SU-DHL-6 (cell line): ENCODE results near the gene TBC1D19.

Experiments
- H2AFZ ChIP-seq: fragments of 200-600 bp; sonication (generic); 2 replicates; pipeline ENCODE4 v1.6.1; 2014; ENCODE audit warnings: low read depth, mild to moderate bottlenecking, moderate library complexity, mixed read lengths, antibody characterized with exemption, low read length; ENCODE audit not compliant: severe bottlenecking
- H3F3A ChIP-seq: fragments of 200-600 bp; shearing (Covaris generic); 2 replicates; pipeline ENCODE4 v1.6.0; 2016; ENCODE audit warnings: antibody characterized with exemption, mild to moderate bottlenecking; ENCODE audit not compliant: insufficient read depth
- H3K27ac ChIP-seq: fragments of 200-600 bp; sonication (generic); 2 replicates; pipeline ENCODE4 v1.5.1; 2016; ENCODE audit warnings: low read depth, mild to moderate bottlenecking, low read length, moderate library complexity, mixed read lengths
- H3K27me3 ChIP-seq: fragments of 200-600 bp; sonication (generic), shearing (Covaris generic); 2 replicates; pipeline ENCODE4 v1.6.0; 2014; ENCODE audit warnings: mild to moderate bottlenecking, low read length
- H3K36me3 ChIP-seq: fragments of 200-600 bp; sonication (generic); 2 replicates; pipeline ENCODE4 v1.6.1; 2014; ENCODE audit warnings: mild to moderate bottlenecking, low read length, mixed read lengths
- H3K4me2 ChIP-seq: fragments of 300-600, 200-600 bp; shearing (Covaris generic), sonication (generic); 2 replicates; pipeline ENCODE4 v1.6.0; 2014; ENCODE audit warnings: low read length, low read depth, mild to moderate bottlenecking; ENCODE audit not compliant: poor library complexity, severe bottlenecking
- H3K4me3 ChIP-seq: fragments of 200-600 bp; sonication (generic); 2 replicates; pipeline ENCODE4 v1.5.1; 2014; ENCODE audit warnings: antibody characterized with exemption, low read length, mild to moderate bottlenecking, mixed read lengths; ENCODE audit not compliant: insufficient read depth, poor library complexity, severe bottlenecking
- H3K79me2 ChIP-seq: fragments of 200-600 bp; sonication (generic); 2 replicates; pipeline ENCODE4 v1.6.1; 2014; ENCODE audit warnings: mild to moderate bottlenecking, low read length, moderate library complexity; ENCODE audit not compliant: insufficient read depth
- H3K9ac ChIP-seq: fragments of 200-600 bp; sonication (generic); 2 replicates; pipeline ENCODE4 v1.7.0; 2014; ENCODE audit warnings: mild to moderate bottlenecking, low read length
- H3K9me2 ChIP-seq: fragments of 200-600 bp; sonication (generic); replicated peaks from 2 replicates; pipeline ENCODE4 v1.6.1; 2014; ENCODE audit warnings: low read length; ENCODE audit not compliant: insufficient read depth
- H3K9me3 ChIP-seq: fragments of 200-600 bp; sonication (generic); 2 replicates; pipeline ENCODE4 v1.6.1; 2014; ENCODE audit warnings: low read length, mixed read lengths; ENCODE audit not compliant: insufficient read depth
- H4K20me1 ChIP-seq: fragments of 200-600 bp; sonication (generic); 2 replicates; pipeline ENCODE4 v1.6.1; 2014; ENCODE audit warnings: low read depth, mild to moderate bottlenecking, antibody characterized with exemption, low read length, moderate library complexity, mixed read lengths
- EZH2phosphoT487 ChIP-seq: fragments of 200-600 bp; sonication (generic), shearing (Covaris generic); conservative IDR thresholded peaks from 2 replicates; pipeline ENCODE4 v1.6.1; 2018; ENCODE audit warnings: mild to moderate bottlenecking, antibody characterized with exemption, low read length, moderate library complexity, mixed read lengths
- TF ChIP-seq, protein P1 (sequence below): fragments of 200-600 bp; sonication (generic); IDR thresholded peaks from one replicate; pipeline ENCODE4 v1.5.1; 2017; ENCODE audit warnings: antibody characterized with exemption, mild to moderate bottlenecking, low read length, moderate library complexity; ENCODE audit not compliant: insufficient read depth, poor library complexity, severe bottlenecking

TBC1D19 gene

DNA sequence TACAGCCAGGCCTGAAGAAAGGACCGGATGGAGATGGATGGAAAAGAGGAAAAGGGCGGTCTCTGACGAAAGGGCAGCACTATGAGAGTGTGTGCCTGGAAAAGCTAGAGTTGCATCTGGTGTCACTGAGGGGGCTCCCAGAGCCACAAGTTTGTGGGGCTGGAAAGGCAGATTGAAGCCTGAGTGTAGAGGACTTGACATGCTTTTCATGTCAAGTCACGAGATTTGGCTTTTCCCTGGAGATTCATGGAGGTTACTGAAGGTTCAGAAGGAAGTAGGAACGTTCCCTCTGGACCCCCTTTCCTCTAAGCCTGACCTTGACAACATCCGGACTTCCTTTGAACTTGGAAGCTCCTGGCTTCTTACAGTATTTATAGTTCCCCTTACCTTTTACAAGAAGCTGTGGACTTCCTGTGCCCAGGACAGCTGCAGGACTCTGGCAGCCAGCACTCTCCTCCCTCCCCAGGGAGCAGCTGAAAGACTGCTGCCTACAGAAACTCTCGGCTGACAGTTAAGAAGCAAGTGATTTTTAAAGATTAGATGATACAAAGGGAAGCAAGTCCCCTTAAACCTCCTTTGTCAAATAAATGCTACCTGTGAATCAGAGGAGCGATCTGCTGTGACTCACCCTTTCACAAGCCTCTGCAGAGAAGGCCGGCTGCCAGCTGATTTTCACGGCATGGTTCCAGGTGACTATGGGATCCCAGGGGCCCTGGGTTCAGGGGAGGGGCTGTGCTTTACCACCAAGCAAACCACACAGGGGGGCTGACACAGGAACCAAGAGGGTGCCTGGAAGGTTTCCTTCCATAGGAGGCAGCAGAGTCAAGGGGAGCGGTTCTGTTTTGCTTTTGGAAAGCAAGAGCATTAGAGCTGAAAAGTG, 203.8 kb downstream of the TBC1D19 start:
- no peaks in the 10 kb centered on the region for H3K79me2 ChIP-seq
- no peaks in the 10 kb centered on the region for H3K27me3 ChIP-seq
- H3K4me3 ChIP-seq = peak overlapping the region; percentile 19
- H3K9me3 ChIP-seq = no peaks in the 10 kb centered on the region
- H3K9ac ChIP-seq = peak overlapping the region; percentile 37
- H2AFZ ChIP-seq = no peak overlapping the region
- no peaks in the 10 kb centered on the region for H3F3A ChIP-seq
- TF ChIP-seq EZH2phosphoT487 = no peak
- TF ChIP-seq, protein P1, sequence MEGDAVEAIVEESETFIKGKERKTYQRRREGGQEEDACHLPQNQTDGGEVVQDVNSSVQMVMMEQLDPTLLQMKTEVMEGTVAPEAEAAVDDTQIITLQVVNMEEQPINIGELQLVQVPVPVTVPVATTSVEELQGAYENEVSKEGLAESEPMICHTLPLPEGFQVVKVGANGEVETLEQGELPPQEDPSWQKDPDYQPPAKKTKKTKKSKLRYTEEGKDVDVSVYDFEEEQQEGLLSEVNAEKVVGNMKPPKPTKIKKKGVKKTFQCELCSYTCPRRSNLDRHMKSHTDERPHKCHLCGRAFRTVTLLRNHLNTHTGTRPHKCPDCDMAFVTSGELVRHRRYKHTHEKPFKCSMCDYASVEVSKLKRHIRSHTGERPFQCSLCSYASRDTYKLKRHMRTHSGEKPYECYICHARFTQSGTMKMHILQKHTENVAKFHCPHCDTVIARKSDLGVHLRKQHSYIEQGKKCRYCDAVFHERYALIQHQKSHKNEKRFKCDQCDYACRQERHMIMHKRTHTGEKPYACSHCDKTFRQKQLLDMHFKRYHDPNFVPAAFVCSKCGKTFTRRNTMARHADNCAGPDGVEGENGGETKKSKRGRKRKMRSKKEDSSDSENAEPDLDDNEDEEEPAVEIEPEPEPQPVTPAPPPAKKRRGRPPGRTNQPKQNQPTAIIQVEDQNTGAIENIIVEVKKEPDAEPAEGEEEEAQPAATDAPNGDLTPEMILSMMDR = peak; percentile 25
- H3K9me2 ChIP-seq = no peaks in the 10 kb centered on the region
- H4K20me1 ChIP-seq = no peaks in the 10 kb centered on the region
- H3K36me3 ChIP-seq = no peaks in the 10 kb centered on the region
- H3K4me2 ChIP-seq = peak overlapping the region; percentile 52
- peak overlapping the region; percentile 47 for H3K27ac ChIP-seq

DNA sequence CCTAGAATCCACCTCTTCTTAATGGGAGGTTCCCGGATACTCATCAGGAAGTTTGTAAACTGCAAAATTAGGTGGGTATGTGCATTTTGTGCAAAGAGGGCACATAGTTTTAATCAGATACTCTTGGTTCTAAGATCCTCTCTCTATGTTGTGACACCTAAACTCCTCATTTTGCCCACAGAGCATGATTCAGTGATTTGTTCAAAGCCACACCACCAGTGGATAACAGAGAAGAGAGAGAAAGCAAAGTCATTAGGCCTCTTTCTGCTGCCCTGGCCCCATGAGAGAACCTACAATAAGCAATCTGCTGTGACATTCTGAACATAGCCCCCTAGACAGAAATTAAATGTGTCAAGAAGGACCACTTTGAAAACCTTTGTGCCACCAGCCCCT, 204.5 kb downstream of the TBC1D19 start:
- H3K27ac ChIP-seq = peak overlapping the region; percentile 47; the same call in 1 of the 2 replicates
- TF ChIP-seq, protein P1 = no peak
- no peak for TF ChIP-seq EZH2phosphoT487
- H3K79me2 ChIP-seq = no peaks in the 10 kb centered on the region
- no peaks in the 10 kb centered on the region for H3F3A ChIP-seq
- H2AFZ ChIP-seq = no peak overlapping the region
- H3K36me3 ChIP-seq = no peaks in the 10 kb centered on the region
- peak overlapping the region; percentile 37; the same call in 1 of the 2 replicates for H3K9ac ChIP-seq
- no peaks in the 10 kb centered on the region for H3K9me2 ChIP-seq
- no peak overlapping the region for H3K4me2 ChIP-seq
- no peaks in the 10 kb centered on the region for H3K9me3 ChIP-seq
- no peak overlapping the region for H3K4me3 ChIP-seq
- H3K27me3 ChIP-seq = no peaks in the 10 kb centered on the region
- no peaks in the 10 kb centered on the region for H4K20me1 ChIP-seq

DNA sequence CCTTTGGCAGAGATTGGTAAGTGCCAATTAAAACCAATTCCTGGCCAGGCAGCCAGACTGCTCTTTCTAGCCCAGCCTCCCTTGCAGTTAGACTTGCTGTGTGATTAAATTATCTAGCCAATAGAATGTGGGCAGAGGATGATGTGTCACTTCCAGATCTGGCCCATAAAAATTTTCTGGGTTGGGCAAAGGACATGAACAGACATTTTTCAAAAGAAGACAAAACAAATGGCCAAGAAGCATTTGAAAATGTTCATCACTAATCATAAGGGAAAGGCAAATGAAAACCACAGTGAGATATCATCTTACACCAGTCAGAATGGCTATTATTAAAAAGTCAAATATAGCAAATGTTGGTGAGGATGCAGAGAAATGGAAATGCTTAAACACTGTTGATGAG, 205.3 kb downstream of the TBC1D19 start:
- Histone ChIP-seq H3K27me3 (no peaks in the 10 kb centered on the region), H3K4me3 (no peak overlapping the region), H3K9ac (no peak overlapping the region), H4K20me1 (no peaks in the 10 kb centered on the region), H3K79me2 (no peaks in the 10 kb centered on the region), H3K9me3 (no peaks in the 10 kb centered on the region), H3K36me3 (no peaks in the 10 kb centered on the region), H2AFZ (no peak overlapping the region), H3K4me2 (no peak overlapping the region), H3K27ac (no peak overlapping the region), H3F3A (no peaks in the 10 kb centered on the region), H3K9me2 (no peaks in the 10 kb centered on the region)
- TF ChIP-seq, protein P1 = no peak
- no peak for TF ChIP-seq EZH2phosphoT487
